Stimulated activated naive CD8-positive, alpha-beta T cell treated with anti-CD3 and anti-CD28 coated beads, Interleukin-15, amount 100 ng/mL, for 72 hours (primary cell): ENCODE measurements around the gene KBTBD2.
A peak's percentile ranks its signal among the peaks of the same experiment; 100 is the strongest.
"Not testable (repeated sequence)": the region's sequence is repeated elsewhere in the genome, so short reads cannot be mapped to it uniquely, and the experiment has no call there.

ENCODE experiments used
- ATAC-seq: fragments of 150-1000 bp; cut with Tn5 transposase; 2 replicates; pipeline ENCODE4 v1.10.0; 2021; ENCODE audit warnings: mild to moderate bottlenecking, moderate library complexity
- DNase-seq, 2 donors: peaks; one replicate each; pipeline ENCODE4 v3.0.0; 2021 to 2022
- H3K27ac Mint-ChIP-seq, 2 donors: one replicate each; pipeline ENCODE4 v1.8.0; 2022; ENCODE audit warnings: mild to moderate bottlenecking in 2 of 2, mixed read lengths in 2 of 2, moderate library complexity in 2 of 2
- H3K27me3 Mint-ChIP-seq: one replicate; pipeline ENCODE4 v1.8.0; 2022; ENCODE audit warnings: mixed read lengths
- H3K4me1 Mint-ChIP-seq: one replicate; pipeline ENCODE4 v1.8.0; 2022; ENCODE audit warnings: mild to moderate bottlenecking, mixed read lengths
- H3K4me3 Mint-ChIP-seq, 2 donors: one replicate each; pipeline ENCODE4 v1.8.0; 2022; ENCODE audit warnings: mild to moderate bottlenecking in 2 of 2, mixed read lengths in 2 of 2, moderate library complexity in 1 of 2
- H3K9me3 Mint-ChIP-seq, 2 donors: one replicate each; pipeline ENCODE4 v1.8.0; 2022; ENCODE audit warnings: mixed read lengths in 2 of 2

The KBTBD2 gene

GRCh38 chr7:32901629-32902028 is 10.1 kb upstream of the KBTBD2 start:
- Mint-ChIP-seq H3K27ac (no peak overlapping the region), H3K27me3 (no peaks in the 10 kb centered on the region), H3K4me1 (peaks cover 13% of the 10 kb centered on the region), H3K9me3 (no peaks in the 10 kb centered on the region), H3K4me3 (no peak overlapping the region)
- DNase-seq = no peak
- no peak for ATAC-seq

GRCh38 chr7:32900433-32900995 is 9.0 kb upstream of the KBTBD2 start:
- H3K27ac Mint-ChIP-seq = no peak overlapping the region
- no peaks in the 10 kb centered on the region for H3K27me3 Mint-ChIP-seq
- peaks cover 13% of the 10 kb centered on the region for H3K4me1 Mint-ChIP-seq
- H3K9me3 Mint-ChIP-seq = no peaks in the 10 kb centered on the region
- no peak for DNase-seq
- no peak for ATAC-seq
- H3K4me3 Mint-ChIP-seq = no peak overlapping the region

GRCh38 chr7:32897376-32897775 is 5.8 kb upstream of the KBTBD2 start:
- H3K27me3 Mint-ChIP-seq, H3K4me3 Mint-ChIP-seq, DNase-seq, H3K9me3 Mint-ChIP-seq, ATAC-seq, H3K27ac Mint-ChIP-seq: not testable (repeated sequence)
- H3K4me1 Mint-ChIP-seq = peaks cover 23% of the 10 kb centered on the region

DNA sequence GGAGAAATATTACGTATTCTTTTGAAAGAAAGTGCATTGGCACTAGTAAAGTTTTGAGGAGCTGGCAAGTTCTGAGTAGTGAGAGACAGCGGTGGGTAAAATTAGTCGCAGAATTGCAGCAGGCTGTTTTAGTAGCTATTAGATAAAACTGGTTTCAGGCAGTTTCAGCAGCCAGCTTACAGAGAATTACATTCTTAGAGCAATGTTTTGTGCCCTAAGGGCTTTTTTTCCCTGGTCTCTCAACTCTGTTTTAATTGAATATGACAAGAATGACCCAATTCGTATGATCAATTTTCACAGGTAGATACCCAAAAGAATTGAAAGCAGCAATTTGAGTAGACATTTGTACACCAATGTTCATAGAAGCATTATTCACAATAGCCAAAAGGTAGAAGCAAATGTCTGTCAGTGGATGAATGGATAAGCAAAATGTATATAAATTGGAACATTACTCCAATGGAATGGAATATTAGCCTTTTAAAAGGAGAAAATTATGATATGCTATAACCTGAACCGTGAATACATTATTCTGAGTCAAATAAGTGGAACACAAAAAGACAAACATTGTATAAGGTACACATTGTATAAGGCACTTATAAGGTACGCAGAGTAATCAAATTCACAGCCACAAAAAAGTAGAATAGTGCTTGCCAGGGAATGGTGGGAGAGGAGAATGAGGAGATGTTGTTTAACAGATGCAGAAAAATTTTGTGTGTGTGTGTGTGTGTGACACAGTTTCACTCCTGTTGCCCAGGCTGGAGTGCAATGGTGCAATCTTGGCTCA is 5.2 kb upstream of the KBTBD2 start:
- no peaks in the 10 kb centered on the region for H3K27me3 Mint-ChIP-seq
- peaks cover 23% of the 10 kb centered on the region for H3K4me1 Mint-ChIP-seq
- DNase-seq = no peak
- H3K27ac Mint-ChIP-seq = no peak overlapping the region
- ATAC-seq = no peak
- H3K9me3 Mint-ChIP-seq = no peaks in the 10 kb centered on the region
- no peak overlapping the region for H3K4me3 Mint-ChIP-seq

DNA sequence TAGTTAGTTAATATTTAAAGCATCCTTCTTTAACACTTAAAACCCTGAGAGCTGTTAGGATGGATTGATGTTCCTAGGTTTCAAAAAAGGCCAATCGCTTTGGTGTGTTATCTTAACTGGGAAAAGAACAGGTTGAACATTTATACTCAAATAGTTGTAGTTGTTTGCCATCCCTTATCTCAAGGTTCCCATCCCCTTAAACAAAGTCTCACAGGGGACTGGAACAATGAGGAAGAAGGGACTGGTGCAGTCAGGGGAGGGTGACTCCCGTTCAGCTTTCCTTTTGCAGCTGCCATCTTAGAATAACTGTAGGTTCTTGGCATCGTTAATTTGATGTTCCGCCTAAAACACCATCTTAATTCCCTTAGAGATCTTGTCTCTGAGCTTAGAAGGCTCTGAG is 2.6 kb upstream of the KBTBD2 start:
- ATAC-seq = no peak
- Mint-ChIP-seq H3K27ac (no peak overlapping the region), H3K4me3 (no peak overlapping the region)

GRCh38 chr7:32893722-32894121 is 2.2 kb upstream of the KBTBD2 start:
- no peaks in the 10 kb centered on the region for H3K27me3 Mint-ChIP-seq
- H3K4me1 Mint-ChIP-seq = peaks cover 32% of the 10 kb centered on the region
- no peak overlapping the region for H3K27ac Mint-ChIP-seq
- ATAC-seq (no peak), DNase-seq (no peak)
- peak overlapping the region in 1 of 2 donors; percentile 97 for H3K4me3 Mint-ChIP-seq
- no peaks in the 10 kb centered on the region for H3K9me3 Mint-ChIP-seq

More for the DNA sequence above, 2.6 kb upstream of the KBTBD2 start:
- no peak for DNase-seq
- H3K27me3 Mint-ChIP-seq = no peaks in the 10 kb centered on the region
- peaks cover 28% of the 10 kb centered on the region for H3K4me1 Mint-ChIP-seq
- H3K9me3 Mint-ChIP-seq = no peaks in the 10 kb centered on the region

GRCh38 chr7:32893207-32893524 is 1.6 kb upstream of the KBTBD2 start:
- no peaks in the 10 kb centered on the region for H3K27me3 Mint-ChIP-seq
- H3K4me1 Mint-ChIP-seq = peaks cover 38% of the 10 kb centered on the region
- peak overlapping the region; percentile 99 to 100 for H3K27ac Mint-ChIP-seq
- no peaks in the 10 kb centered on the region for H3K9me3 Mint-ChIP-seq
- peak overlapping the region; percentile 97 to 98 for H3K4me3 Mint-ChIP-seq
- DNase-seq (no peak), ATAC-seq (no peak)

GRCh38 chr7:32892521-32893206 is 1.1 kb upstream of the KBTBD2 start:
- H3K9me3 Mint-ChIP-seq = no peaks in the 10 kb centered on the region
- H3K27me3 Mint-ChIP-seq = no peaks in the 10 kb centered on the region
- ATAC-seq (peak; percentile 64), DNase-seq (peak; percentile 65 to 67)
- peak overlapping the region; percentile 97 to 98 for H3K4me3 Mint-ChIP-seq
- H3K4me1 Mint-ChIP-seq = peaks cover 43% of the 10 kb centered on the region
- peak overlapping the region; percentile 99 to 100 for H3K27ac Mint-ChIP-seq

GRCh38 chr7:32891800-32892520 is 400 bp upstream of the KBTBD2 start:
- peak overlapping the region; percentile 99 to 100 for H3K27ac Mint-ChIP-seq
- H3K9me3 Mint-ChIP-seq = no peaks in the 10 kb centered on the region
- ATAC-seq (peak; percentile 75), DNase-seq (peak; percentile 97 to 99)
- H3K4me1 Mint-ChIP-seq = peaks cover 46% of the 10 kb centered on the region
- H3K4me3 Mint-ChIP-seq = peak overlapping the region; percentile 97 to 98
- no peaks in the 10 kb centered on the region for H3K27me3 Mint-ChIP-seq

GRCh38 chr7:32890793-32891042 is 842 bp downstream of the KBTBD2 start:
- no peak for ATAC-seq
- no peaks in the 10 kb centered on the region for H3K27me3 Mint-ChIP-seq
- peak overlapping the region; percentile 99 for H3K27ac Mint-ChIP-seq
- DNase-seq = no peak
- no peaks in the 10 kb centered on the region for H3K9me3 Mint-ChIP-seq
- peaks cover 57% of the 10 kb centered on the region for H3K4me1 Mint-ChIP-seq
- H3K4me3 Mint-ChIP-seq = peak overlapping the region; percentile 89 to 99

GRCh38 chr7:32890010-32890792 is 1.4 kb downstream of the KBTBD2 start:
- DNase-seq (peak; percentile 33 to 42), ATAC-seq (peak; percentile 48)
- H3K9me3 Mint-ChIP-seq = no peaks in the 10 kb centered on the region
- peak overlapping the region; percentile 89 to 99 for H3K4me3 Mint-ChIP-seq
- peaks cover 62% of the 10 kb centered on the region for H3K4me1 Mint-ChIP-seq
- no peaks in the 10 kb centered on the region for H3K27me3 Mint-ChIP-seq
- peak overlapping the region; percentile 99 for H3K27ac Mint-ChIP-seq

GRCh38 chr7:32888505-32888904 is 3.1 kb downstream of the KBTBD2 start:
- peak overlapping the region in 1 of 2 donors; percentile 63 for H3K27ac Mint-ChIP-seq
- no peak for DNase-seq
- peaks cover 56% of the 10 kb centered on the region for H3K4me1 Mint-ChIP-seq
- ATAC-seq = no peak
- H3K9me3 Mint-ChIP-seq = no peaks in the 10 kb centered on the region
- H3K4me3 Mint-ChIP-seq = peak overlapping the region; percentile 60 to 89
- no peaks in the 10 kb centered on the region for H3K27me3 Mint-ChIP-seq

GRCh38 chr7:32887395-32887794 is 4.2 kb downstream of the KBTBD2 start:
- Mint-ChIP-seq H3K27me3 (no peaks in the 10 kb centered on the region), H3K9me3 (no peaks in the 10 kb centered on the region), H3K4me3 (peak overlapping the region in 1 of 2 donors; percentile 16), H3K27ac (no peak overlapping the region), H3K4me1 (peaks cover 47% of the 10 kb centered on the region)
- no peak for ATAC-seq
- DNase-seq = no peak

DNA sequence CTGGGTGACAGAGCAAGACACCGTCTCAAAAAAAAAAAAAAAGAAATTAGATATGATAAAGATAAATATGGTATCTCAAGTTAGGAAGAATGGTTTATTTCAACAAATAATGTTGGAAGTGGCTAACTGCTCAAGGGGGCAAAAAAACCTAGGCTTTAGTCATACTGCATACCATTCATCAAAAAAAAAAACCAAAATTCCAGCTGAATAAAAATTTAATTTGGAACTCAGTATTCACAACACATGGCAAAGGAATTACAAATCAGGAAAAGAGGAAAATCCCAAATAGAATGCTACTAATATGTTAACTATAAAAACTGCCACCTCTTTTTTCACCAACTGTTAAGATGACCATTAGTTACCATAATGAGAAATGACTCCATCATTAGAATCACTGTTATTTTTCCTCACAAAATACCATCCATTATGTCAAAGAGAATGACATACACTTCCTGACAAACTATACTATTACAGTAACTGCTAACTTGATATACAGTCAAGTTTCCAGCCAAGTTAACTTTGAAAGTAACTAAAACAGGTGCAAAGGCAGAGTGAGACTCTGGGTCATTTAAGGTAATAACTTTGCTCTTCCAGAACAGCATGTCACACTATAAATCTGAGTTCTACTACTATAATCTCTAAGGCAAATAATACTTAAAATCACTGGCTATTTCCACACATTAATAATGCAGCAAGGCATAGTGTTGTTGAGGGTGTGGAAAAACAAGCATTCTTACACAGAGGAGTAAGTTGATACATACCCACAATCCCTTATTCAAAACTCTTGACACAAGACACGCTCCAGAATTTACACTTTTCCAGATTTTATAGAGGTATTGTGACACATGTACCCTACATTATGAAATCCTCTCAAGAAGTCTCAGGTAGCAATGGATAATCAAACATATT is 10.2 kb downstream of the KBTBD2 start:
- Mint-ChIP-seq H3K4me1 (peaks cover 30% of the 10 kb centered on the region), H3K27ac (no peak overlapping the region), H3K9me3 (no peaks in the 10 kb centered on the region), H3K27me3 (no peaks in the 10 kb centered on the region), H3K4me3 (no peak overlapping the region)
- ATAC-seq = no peak
- no peak for DNase-seq
